ENCODE measurements around the gene N4BP3. TPM values are rescaled to one million over a fixed set of nuclear protein-coding genes. Genes with fewer than 3 reads are reported as not detected.

N4BP3 gene
- total and polyA plus RNA-seq, 2 of the 13 experiments (the other 11 are each of a cell fraction or from before 2014, with no cell fraction given): 0.13 TPM; not detected in 1

DNA sequence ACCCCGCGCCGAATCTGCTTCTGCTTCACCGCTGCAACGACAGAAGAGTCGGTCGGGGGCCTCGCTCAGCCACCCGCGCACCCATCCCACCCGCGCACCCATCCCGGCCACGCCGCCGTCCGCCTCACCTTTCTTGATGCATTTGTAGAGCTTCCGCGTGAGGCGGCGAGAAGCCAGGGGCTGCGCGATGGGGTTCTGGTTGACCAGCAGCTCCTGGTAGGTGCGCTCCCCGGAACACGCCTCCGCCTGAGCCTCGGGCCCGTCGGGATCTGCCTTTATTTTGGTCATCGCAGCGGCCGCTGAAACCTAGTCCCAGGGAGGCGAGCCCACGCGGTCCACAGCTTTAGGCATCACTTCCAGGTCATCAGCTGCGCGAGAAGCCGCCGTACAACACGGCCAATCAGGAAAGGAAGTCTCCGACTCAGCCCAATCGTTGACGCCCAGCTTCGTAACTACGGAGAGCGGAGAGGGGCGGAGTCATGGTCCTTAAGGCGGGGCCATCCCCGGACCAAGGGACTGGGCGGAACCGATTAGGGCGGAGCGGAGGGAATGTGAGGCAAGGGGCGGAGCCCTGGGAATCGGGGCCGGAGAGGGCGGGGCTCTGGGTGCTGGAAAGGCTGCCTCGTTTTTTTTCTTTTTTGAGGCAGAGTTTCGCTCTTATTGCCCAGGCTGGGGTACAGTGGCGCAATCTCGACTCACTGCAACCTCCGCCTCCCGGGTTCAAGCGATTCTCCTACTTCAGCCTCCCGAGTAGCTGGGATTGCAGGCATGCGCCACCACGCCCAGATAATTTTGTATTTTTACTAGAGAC, 40.4 kb downstream of the N4BP3 start, which contains the start of gene NHP2 (continued):
- TF ChIP-seq ZFAT (CRISPR knock-in tag; conservative IDR thresholded peaks at IDR 0.05) (peak; percentile 93; the same call in 1 of the 2 replicates), NR2F1 (CRISPR knock-in tag; IDR thresholded peaks at IDR 0.05) (no peak), SRF (IDR thresholded peaks at IDR 0.05; ENCODE audit: low read depth, low read length) (no peak), ZNF713 (CRISPR knock-in tag; IDR thresholded peaks at IDR 0.05) (0 out of 2 replicates have a peak, but pooled peaks have one; percentile 59), PPARG (CRISPR knock-in tag; conservative IDR thresholded peaks at IDR 0.05) (no peak), ZNF331 (CRISPR knock-in tag; IDR thresholded peaks at IDR 0.05) (no peak), TAF1 (CRISPR knock-in tag; IDR thresholded peaks at IDR 0.05) (peak; percentile 62), CENPX (CRISPR knock-in tag; IDR thresholded peaks at IDR 0.05) (no peak), MXD4 (CRISPR knock-in tag; IDR thresholded peaks at IDR 0.05) (peak; percentile 98)
- TF ChIP-seq, protein P1, sequence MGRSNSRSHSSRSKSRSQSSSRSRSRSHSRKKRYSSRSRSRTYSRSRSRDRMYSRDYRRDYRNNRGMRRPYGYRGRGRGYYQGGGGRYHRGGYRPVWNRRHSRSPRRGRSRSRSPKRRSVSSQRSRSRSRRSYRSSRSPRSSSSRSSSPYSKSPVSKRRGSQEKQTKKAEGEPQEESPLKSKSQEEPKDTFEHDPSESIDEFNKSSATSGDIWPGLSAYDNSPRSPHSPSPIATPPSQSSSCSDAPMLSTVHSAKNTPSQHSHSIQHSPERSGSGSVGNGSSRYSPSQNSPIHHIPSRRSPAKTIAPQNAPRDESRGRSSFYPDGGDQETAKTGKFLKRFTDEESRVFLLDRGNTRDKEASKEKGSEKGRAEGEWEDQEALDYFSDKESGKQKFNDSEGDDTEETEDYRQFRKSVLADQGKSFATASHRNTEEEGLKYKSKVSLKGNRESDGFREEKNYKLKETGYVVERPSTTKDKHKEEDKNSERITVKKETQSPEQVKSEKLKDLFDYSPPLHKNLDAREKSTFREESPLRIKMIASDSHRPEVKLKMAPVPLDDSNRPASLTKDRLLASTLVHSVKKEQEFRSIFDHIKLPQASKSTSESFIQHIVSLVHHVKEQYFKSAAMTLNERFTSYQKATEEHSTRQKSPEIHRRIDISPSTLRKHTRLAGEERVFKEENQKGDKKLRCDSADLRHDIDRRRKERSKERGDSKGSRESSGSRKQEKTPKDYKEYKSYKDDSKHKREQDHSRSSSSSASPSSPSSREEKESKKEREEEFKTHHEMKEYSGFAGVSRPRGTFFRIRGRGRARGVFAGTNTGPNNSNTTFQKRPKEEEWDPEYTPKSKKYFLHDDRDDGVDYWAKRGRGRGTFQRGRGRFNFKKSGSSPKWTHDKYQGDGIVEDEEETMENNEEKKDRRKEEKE (IDR thresholded peaks at IDR 0.05): no peak
- TF ChIP-seq, protein P2, sequence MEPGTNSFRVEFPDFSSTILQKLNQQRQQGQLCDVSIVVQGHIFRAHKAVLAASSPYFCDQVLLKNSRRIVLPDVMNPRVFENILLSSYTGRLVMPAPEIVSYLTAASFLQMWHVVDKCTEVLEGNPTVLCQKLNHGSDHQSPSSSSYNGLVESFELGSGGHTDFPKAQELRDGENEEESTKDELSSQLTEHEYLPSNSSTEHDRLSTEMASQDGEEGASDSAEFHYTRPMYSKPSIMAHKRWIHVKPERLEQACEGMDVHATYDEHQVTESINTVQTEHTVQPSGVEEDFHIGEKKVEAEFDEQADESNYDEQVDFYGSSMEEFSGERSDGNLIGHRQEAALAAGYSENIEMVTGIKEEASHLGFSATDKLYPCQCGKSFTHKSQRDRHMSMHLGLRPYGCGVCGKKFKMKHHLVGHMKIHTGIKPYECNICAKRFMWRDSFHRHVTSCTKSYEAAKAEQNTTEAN (CRISPR knock-in tag; conservative IDR thresholded peaks at IDR 0.05): no peak
- TF ChIP-seq, protein P3, sequence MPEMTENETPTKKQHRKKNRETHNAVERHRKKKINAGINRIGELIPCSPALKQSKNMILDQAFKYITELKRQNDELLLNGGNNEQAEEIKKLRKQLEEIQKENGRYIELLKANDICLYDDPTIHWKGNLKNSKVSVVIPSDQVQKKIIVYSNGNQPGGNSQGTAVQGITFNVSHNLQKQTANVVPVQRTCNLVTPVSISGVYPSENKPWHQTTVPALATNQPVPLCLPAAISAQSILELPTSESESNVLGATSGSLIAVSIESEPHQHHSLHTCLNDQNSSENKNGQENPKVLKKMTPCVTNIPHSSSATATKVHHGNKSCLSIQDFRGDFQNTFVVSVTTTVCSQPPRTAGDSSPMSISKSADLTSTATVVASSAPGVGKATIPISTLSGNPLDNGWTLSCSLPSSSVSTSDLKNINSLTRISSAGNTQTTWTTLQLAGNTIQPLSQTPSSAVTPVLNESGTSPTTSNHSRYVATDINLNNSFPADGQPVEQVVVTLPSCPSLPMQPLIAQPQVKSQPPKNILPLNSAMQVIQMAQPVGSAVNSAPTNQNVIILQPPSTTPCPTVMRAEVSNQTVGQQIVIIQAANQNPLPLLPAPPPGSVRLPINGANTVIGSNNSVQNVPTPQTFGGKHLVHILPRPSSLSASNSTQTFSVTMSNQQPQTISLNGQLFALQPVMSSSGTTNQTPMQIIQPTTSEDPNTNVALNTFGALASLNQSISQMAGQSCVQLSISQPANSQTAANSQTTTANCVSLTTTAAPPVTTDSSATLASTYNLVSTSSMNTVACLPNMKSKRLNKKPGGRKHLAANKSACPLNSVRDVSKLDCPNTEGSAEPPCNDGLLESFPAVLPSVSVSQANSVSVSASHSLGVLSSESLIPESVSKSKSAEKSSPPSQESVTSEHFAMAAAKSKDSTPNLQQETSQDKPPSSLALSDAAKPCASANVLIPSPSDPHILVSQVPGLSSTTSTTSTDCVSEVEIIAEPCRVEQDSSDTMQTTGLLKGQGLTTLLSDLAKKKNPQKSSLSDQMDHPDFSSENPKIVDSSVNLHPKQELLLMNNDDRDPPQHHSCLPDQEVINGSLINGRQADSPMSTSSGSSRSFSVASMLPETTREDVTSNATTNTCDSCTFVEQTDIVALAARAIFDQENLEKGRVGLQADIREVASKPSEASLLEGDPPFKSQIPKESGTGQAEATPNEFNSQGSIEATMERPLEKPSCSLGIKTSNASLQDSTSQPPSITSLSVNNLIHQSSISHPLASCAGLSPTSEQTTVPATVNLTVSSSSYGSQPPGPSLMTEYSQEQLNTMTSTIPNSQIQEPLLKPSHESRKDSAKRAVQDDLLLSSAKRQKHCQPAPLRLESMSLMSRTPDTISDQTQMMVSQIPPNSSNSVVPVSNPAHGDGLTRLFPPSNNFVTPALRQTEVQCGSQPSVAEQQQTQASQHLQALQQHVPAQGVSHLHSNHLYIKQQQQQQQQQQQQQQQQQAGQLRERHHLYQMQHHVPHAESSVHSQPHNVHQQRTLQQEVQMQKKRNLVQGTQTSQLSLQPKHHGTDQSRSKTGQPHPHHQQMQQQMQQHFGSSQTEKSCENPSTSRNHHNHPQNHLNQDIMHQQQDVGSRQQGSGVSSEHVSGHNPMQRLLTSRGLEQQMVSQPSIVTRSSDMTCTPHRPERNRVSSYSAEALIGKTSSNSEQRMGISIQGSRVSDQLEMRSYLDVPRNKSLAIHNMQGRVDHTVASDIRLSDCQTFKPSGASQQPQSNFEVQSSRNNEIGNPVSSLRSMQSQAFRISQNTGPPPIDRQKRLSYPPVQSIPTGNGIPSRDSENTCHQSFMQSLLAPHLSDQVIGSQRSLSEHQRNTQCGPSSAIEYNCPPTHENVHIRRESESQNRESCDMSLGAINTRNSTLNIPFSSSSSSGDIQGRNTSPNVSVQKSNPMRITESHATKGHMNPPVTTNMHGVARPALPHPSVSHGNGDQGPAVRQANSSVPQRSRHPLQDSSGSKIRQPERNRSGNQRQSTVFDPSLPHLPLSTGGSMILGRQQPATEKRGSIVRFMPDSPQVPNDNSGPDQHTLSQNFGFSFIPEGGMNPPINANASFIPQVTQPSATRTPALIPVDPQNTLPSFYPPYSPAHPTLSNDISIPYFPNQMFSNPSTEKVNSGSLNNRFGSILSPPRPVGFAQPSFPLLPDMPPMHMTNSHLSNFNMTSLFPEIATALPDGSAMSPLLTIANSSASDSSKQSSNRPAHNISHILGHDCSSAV (CRISPR knock-in tag; IDR thresholded peaks at IDR 0.05; ENCODE audit: borderline replicate concordance): no peak
